CD4-positive, alpha-beta T cell treated with Interleukin-6 at 100 ng/mL for 8 hours (primary cell): ENCODE measurements around the gene RPS3.
"Not testable (repeated sequence)": the region's sequence is repeated elsewhere in the genome, so short reads cannot be mapped to it uniquely, and the experiment has no call there.

Experiments used
- DNase-seq: peaks from one replicate; pipeline ENCODE4 v3.0.0-alpha.2; 2020; ENCODE audit warnings: mixed read lengths, low spot score

Gene RPS3

GRCh38 chr11:75380245-75380644 is 19.1 kb upstream of the RPS3 start:
- no peak for DNase-seq

DNA sequence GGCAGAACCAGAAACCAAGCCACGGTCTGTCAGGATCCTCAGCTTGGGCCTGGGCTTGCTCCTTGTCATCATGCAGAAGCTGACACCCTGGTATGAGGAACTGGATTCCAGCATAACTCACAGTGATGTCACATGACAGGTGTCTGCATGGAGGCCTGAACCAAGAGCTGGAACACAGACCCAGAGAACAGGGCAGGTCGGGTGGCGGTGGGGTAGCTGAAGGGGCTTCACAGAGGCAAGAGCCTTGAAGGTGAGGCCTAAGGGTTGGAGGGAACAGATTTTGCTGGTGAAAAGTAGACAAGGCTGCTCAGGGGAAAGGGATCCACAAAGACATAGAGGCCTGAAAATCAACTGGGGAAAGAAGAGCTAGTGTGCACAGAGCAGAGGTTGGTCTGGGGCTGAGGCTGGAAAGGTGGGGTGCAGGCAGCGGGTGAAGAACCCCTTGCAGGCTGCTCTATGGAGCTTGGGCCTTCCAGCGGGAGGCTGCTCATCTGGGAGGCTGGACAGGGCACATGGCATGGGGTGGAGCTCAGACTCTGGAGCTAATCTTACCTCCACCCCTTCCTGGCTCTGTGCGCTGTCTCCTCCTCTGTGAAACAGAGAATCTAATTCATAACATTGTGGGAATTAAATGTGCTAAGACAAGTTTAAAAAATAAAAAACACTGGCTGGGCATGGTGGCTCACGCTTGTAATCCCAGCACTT is 18.4 kb upstream of the RPS3 start:
- DNase-seq, result no peak

DNA sequence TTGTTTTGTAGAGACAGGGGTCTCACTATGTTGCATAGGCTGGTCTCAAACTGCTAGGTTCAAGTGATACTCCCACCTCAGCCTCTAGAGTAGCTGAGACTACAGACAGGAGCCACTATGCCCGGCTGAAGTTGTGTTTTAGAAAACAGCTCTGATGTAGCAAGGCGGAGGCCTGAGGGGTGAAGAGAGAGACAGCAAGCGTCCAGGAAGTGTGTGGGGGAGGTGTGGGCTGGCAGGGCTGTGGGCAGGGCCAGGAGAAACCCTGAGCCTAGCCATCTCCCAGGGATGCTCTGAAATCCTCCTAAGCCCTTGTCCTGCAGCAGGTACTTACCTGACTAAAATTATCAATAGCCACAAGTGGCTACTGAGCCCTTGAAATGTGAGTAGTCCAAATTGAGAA is 16.1 kb upstream of the RPS3 start:
- peak; percentile 65 for DNase-seq

DNA sequence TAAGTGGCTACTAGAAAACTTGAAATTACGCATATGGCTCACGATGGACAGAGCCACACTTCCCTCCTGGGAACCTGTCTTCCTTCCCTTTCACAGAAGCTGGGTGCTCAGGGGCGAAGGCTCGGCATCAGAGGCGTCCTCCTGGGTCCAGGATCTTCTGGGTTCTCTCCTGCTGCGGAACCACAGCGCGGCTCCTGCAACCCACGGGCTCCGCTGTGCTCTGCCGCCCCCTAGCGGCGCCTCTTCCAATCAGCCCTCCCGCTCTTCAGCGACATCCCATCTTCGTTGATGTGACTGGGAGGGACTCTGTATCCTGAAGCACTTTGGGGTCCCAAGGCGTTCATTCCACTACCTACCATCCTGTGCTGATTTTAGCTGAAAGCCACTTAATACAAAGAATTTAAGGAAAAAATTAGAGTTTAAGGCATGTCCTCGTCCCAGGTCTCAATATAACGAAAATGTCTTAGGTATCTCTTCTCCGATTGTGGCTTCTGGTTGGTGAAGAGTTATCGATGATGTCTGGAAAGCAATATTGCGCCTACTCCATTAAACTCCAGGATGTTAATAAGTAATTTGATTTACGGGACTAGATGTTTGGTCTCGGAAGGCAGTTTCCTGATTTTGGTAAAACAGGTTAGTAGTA is 14.8 kb upstream of the RPS3 start:
- peak; percentile 77 for DNase-seq

- DNase-seq, result no peak
These were observed 12.2 kb upstream of the RPS3 start for GRCh38 chr11:75386942-75387630.

DNA sequence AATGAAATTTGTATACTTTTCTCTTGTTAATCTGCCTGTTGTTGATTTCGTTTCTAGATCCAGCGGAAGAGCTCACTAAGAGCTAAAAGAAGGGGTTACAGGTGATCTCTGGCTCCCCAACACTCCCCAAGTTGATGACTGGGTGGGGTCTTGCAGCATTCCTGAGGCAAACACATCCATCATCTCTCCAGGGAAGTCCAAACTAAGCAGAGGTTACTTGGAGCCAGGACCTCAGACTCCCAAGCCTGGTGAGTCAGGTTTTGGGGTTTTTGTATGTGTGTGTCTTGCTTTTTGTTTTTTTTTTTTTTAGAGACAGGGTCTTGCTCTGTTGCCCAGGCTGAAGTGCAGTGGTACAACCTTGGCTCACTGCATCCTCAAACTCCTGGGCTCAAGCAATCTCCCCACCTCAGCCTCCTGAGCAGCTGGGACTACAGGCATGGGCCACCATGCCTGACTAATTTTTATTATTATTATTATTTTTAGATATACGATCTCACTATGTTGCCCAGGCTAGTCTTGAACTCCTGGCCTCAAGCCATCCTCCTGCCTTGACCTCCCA is 11.5 kb upstream of the RPS3 start:
- DNase-seq, result no peak

DNA sequence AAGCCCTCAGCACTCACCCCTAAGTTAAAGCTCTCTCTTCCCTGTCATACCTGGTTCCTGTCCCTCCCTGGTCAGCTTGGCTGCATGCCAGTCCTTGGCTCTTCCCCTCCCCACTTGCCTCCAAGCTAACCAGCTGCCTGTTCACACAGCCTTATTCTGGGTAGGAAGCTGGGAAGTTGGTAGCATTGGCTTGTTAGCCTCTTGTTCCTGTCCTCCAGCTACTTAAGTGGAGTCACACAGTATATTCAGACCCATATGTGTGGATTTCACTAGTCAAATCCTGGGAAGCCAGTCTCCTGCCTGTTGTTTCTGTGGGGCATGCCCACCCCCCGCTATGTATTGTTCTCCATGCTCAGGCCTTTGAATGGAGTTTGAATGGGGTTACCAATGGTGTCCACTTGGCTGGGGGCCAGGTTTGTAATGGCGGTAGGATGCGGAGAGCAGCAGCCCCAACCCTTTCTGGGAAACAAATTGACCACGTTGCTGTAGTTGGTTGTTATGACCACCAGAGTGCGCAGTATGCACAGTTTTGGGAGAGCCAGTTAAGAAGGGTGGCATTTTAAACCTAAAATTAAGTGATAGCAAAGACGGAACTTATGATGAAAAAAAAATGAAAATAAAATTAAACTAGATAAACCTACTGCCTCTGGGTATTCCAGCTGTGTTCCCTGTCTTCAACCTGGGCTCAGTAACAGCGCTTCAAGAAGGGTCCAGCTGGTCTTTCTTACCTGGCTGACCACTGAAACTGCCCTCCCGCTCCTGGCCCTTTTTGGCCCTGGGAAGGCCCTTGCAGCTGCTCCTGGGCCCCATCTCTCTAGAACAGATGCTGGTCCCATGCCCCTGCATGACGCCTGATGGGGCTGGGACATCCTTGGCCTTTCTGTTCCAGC is 10.7 kb upstream of the RPS3 start:
- peak; percentile 75 for DNase-seq

DNA sequence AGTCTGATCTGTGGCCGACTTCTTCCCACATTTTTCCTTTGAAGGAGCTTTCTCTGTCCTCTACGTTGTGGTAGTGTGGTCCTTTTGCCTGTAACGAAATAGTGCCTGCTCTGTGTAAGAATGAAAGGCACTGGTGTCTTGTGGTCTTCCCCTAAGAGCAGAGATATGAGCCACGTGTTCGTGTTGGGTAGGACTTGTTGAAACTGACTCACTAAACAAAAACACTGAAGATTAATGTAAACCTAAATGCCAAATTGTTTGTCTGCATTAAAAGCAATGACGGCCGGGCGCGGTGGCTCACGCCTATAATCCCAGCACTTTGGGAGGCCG is 10.1 kb upstream of the RPS3 start:
- DNase-seq, result no peak

DNA sequence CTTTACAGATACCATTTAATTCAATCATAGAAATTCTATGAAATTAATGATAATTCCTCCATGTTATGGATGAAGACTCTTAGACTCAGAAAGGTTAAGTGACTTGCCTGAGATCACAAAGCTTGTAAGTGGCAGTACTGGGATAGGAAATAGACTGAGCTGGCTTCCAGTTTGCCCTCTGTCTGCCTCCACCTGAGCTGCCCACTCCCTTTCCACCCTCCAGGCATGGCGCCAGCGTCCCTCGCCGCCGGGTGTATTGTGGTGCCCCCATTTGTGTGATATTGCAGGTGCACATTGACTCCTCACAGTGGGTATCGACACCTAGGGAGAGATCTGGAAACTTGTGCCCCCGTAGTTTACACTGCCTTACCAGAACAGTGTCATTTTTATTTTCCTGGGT is 9.4 kb upstream of the RPS3 start:
- DNase-seq, result no peak

DNA sequence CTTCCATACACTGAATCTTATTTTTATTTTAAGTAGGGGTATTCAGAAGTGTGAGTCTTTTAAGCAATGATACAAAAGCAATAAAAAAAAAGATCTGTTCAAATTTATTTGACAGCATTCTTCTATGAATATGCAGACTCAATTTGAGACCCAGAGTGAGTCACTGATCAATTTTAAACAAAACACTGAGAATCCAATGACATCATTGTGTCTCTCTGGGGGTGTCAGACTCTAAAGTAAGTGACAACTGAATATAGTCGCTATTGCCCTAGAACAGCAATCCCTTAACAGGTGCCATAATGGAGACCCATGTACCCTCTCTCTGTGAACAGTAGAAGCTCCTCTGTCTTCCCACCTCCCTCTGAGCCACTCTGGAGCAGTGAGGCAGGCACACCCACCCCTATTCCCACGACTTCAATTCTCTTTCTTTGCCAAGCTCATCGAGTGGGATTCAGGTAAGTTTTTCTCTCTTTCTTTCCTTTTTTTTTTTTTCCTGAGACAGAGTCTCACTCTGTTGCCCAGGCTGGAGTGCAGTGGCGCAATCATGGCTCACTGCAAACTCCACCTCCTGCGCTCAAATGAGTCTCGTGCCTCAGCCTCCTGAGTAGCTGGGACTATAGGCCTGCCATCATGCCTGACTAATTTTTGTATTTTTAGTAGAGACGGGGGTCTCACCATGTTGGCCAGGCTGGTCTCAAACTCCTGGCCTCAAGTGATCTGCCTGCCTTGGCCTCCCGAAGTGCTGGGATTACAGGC is 5.1 kb upstream of the RPS3 start:
- DNase-seq, result no peak

GRCh38 chr11:75398906-75399305 is 412 bp upstream of the RPS3 start:
- DNase-seq, result no peak

- DNase-seq, result no peak
These were observed 988 bp downstream of the RPS3 start for GRCh38 chr11:75400146-75400865.

- DNase-seq, result no peak
These were observed 2.9 kb downstream of the RPS3 start for GRCh38 chr11:75402002-75402773.

- no peak for DNase-seq
These were observed 3.7 kb downstream of the RPS3 start for GRCh38 chr11:75403037-75403436.

GRCh38 chr11:75403983-75404658 is 4.8 kb downstream of the RPS3 start:
- DNase-seq, result no peak

DNA sequence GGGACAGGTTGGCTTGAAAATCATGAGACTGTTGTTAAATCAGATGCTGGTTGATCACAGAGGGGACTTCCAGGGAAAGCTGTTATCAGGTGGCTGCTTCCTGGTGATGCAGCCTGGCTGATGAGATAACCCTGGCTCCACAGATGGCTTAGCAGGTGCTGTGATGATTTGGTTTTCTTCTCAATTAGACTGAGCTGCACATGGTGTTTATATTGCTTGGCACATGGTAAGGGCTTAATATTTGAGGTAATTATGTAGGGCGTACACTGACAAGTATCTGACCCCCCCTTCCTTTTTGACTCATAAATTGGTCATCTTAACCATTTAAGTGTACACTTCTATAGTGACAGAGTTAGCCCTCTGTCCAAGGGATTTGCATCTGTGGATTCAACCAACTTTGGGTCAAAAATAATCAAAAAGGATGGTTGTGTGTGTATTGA is 7.0 kb downstream of the RPS3 start:
- DNase-seq, result no peak

- DNase-seq, result no peak
These were observed 9.6 kb downstream of the RPS3 start for GRCh38 chr11:75408957-75409219.

DNA sequence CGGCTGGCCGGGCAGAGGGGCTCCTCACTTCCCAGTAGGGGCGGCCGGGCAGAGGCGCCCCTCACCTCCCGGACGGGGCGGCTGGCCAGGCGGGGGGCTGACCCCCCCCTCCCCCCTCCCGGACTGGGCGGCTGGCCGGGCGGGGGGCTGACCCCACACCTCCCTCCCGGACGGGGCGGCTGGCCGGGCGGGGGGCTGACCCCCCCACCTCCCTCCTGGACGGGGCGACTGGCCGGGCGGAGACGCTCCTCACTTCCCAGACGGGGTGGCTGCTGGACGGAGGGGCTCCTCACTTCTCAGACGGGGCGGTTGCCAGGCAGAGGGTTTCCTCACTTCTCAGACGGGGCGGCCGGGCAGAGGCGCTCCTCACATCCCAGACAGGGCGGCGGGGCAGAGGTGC is 10.7 kb downstream of the RPS3 start:
- DNase-seq, result not testable (repeated sequence)

- DNase-seq, result not testable (repeated sequence)
These were observed 13.8 kb downstream of the RPS3 start for GRCh38 chr11:75413146-75413545.

GRCh38 chr11:75413864-75414263 is 14.5 kb downstream of the RPS3 start:
- no peak for DNase-seq
